ENCODE results near the gene RAD54L2. TPM values are rescaled to one million over a fixed set of nuclear protein-coding genes. Genes with fewer than 3 reads are reported as not detected.
A peak's percentile ranks its signal among the peaks of the same experiment; 100 is the strongest.

The RAD54L2 gene
- total RNA-seq, 1 experiment from 2014 or later, result 36.5 TPM

- BruUV-seq (replicated peaks), result no TSS peak
- Mint-ChIP-seq H3K4me1 (ENCODE audit: low read depth, unreplicated experiment) (peaks cover 8% of the 10 kb centered on the region), H3K27ac (ENCODE audit: unreplicated experiment) (peak overlapping the region; percentile 53), H3K36me3 (ENCODE audit: insufficient read depth, unreplicated experiment) (peaks cover 16% of the 10 kb centered on the region), H3K9me3 (ENCODE audit: unreplicated experiment) (no peaks in the 10 kb centered on the region), H3K27me3 (ENCODE audit: insufficient read depth, unreplicated experiment) (no peaks in the 10 kb centered on the region), H3K4me3 (ENCODE audit: unreplicated experiment) (no peak overlapping the region)
- CTCF ChIA-PET, result interaction anchor here (1.4 to 1.9 kb wide), 3 partner anchors 47 to 179 kb away, joined by 4 to 14 read pairs (median 8); no protein-coding TSS in a partner anchor
- TF ChIP-seq CTCF (IDR thresholded peaks at IDR 0.05; ENCODE audit: insufficient read depth in 1 of 2, low read depth in 1 of 2, low read length in 1 of 2, severe bottlenecking in 1 of 2, unreplicated experiment in 1 of 2), result no peak
- DNase-seq, result no peak
- no peak overlapping the region for H3K4me3 ChIP-seq (ENCODE audit: low read depth, low read length)
- H3K27me3 ChIP-seq (replicated peaks; ENCODE audit: control insufficient read depth, insufficient read depth, low read length), result no peaks in the 10 kb centered on the region
- no peaks in the 10 kb centered on the region for H3K36me3 ChIP-seq (ENCODE audit: control insufficient read depth, insufficient read depth, low read length)
- no peaks in the 10 kb centered on the region for H3K4me1 ChIP-seq
- H3K9me3 ChIP-seq, result no peaks in the 10 kb centered on the region
- intact Hi-C loops (cut with micrococcal nuclease; ENCODE audit: unreplicated experiment), result no loop called here
- POLR2A ChIA-PET, result no interaction called here
Observed at GRCh38 chr3:51503007-51503406, 35.5 kb upstream of the RAD54L2 start.

DNA sequence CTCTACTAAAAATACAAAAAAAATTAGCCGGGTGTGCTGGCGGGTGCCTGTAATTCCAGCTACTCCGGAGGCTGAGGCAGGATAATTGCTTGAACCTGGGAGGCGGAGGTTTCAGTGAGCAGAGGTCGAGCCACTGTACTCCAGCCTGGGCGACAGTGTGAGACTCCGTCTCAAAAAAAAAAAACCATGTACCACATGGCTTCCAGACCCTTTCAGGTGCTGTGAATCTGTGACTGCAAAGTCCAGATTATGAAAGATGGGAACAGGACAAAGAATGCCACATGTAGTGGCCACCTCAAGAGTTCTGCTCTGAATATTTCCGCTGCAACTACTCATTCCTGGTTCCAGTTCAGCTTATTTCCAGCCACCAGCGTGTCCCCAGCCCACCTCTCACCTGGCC lies 30.3 kb upstream of the RAD54L2 start:
- Histone ChIP-seq H3K9me3 (no peaks in the 10 kb centered on the region), H3K4me1 (peaks cover 23% of the 10 kb centered on the region), H3K4me3 (ENCODE audit: low read depth, low read length) (no peak overlapping the region), H3K27me3 (replicated peaks; ENCODE audit: control insufficient read depth, insufficient read depth, low read length) (no peaks in the 10 kb centered on the region), H3K36me3 (ENCODE audit: control insufficient read depth, insufficient read depth, low read length) (no peaks in the 10 kb centered on the region)
- Mint-ChIP-seq H3K4me1 (ENCODE audit: low read depth, unreplicated experiment) (peaks cover 18% of the 10 kb centered on the region), H3K27ac (ENCODE audit: unreplicated experiment) (peak overlapping the region; percentile 76), H3K4me3 (ENCODE audit: unreplicated experiment) (no peak overlapping the region), H3K36me3 (ENCODE audit: insufficient read depth, unreplicated experiment) (peaks cover 6% of the 10 kb centered on the region), H3K9me3 (ENCODE audit: unreplicated experiment) (no peaks in the 10 kb centered on the region), H3K27me3 (ENCODE audit: insufficient read depth, unreplicated experiment) (no peaks in the 10 kb centered on the region)
- ChIA-PET CTCF (no interaction called here), POLR2A (no interaction called here)
- intact Hi-C loops (cut with micrococcal nuclease; ENCODE audit: unreplicated experiment), result no loop called here
- no TSS peak for BruUV-seq (replicated peaks)
- DNase-seq, result no peak
- no peak for TF ChIP-seq CTCF (IDR thresholded peaks at IDR 0.05; ENCODE audit: insufficient read depth in 1 of 2, low read depth in 1 of 2, low read length in 1 of 2, severe bottlenecking in 1 of 2, unreplicated experiment in 1 of 2)

DNA sequence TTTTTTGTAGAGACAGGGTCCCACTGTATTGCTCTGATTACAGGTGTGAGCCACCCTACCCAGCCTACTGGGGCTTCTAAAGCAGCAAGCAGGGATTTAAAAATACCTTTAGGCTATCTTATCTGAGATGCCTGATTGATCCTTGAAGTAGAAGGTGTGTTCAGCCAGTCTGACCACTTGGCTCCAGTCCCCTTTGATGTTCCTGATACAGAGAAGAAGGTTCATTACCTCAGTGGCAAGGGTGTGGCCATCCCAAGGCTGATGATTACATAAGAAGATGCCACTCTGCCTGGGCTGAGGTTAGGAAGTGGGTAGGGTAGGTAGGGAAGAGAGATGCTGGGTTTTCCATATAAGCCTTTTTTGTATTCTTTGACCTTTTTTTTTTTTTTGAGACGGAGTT lies 27.5 kb upstream of the RAD54L2 start:
- ChIA-PET CTCF (interaction anchor here (0.7 to 1.1 kb wide), 2 partner anchors 9 to 25 kb away, joined by 4 to 9 read pairs; no protein-coding TSS in a partner anchor), POLR2A (interaction anchor here (0.6 kb wide), 1 partner anchor 1218 kb away, joined by 3 read pairs; no protein-coding TSS in a partner anchor)
- H3K9me3 ChIP-seq, result no peaks in the 10 kb centered on the region
- intact Hi-C loops (cut with micrococcal nuclease; ENCODE audit: unreplicated experiment), result loop anchor here (1.0 kb wide), 2 partner anchors 9 to 27 kb away; partner anchors contain the start of gene RAD54L2
- H3K27me3 ChIP-seq (replicated peaks; ENCODE audit: control insufficient read depth, insufficient read depth, low read length), result no peaks in the 10 kb centered on the region
- H3K27me3 Mint-ChIP-seq (ENCODE audit: insufficient read depth, unreplicated experiment), result no peaks in the 10 kb centered on the region
- peaks cover 6% of the 10 kb centered on the region for H3K36me3 Mint-ChIP-seq (ENCODE audit: insufficient read depth, unreplicated experiment)
- no TSS peak for BruUV-seq (replicated peaks)
- H3K4me3 ChIP-seq (ENCODE audit: low read depth, low read length), result no peak overlapping the region
- no peak for TF ChIP-seq CTCF (IDR thresholded peaks at IDR 0.05; ENCODE audit: insufficient read depth in 1 of 2, low read depth in 1 of 2, low read length in 1 of 2, severe bottlenecking in 1 of 2, unreplicated experiment in 1 of 2)
- DNase-seq, result peak; percentile 74 to 84
- peak overlapping the region; percentile 76 for H3K27ac Mint-ChIP-seq (ENCODE audit: unreplicated experiment)
- H3K4me3 Mint-ChIP-seq (ENCODE audit: unreplicated experiment), result no peak overlapping the region
- H3K4me1 ChIP-seq, result peaks cover 23% of the 10 kb centered on the region
- no peaks in the 10 kb centered on the region for H3K36me3 ChIP-seq (ENCODE audit: control insufficient read depth, insufficient read depth, low read length)
- H3K4me1 Mint-ChIP-seq (ENCODE audit: low read depth, unreplicated experiment), result peaks cover 15% of the 10 kb centered on the region
- H3K9me3 Mint-ChIP-seq (ENCODE audit: unreplicated experiment), result no peaks in the 10 kb centered on the region

Data from Caco-2 (cell line).